Muscle of back (tissue), 11 donors: ENCODE data around the gene HYAL3. TPM values are rescaled to one million over a fixed set of nuclear protein-coding genes. Genes with fewer than 3 reads are reported as not detected.
"Not testable (repeated sequence)": the region's sequence is repeated elsewhere in the genome, so short reads cannot be mapped to it uniquely, and the experiment has no call there.

ENCODE experiments used
- DNase-seq, 3 donors: peaks; one replicate each; pipeline versions ENCODE4 v3.0.0 to v3.0.0-alpha.2; 2013
- polyA plus RNA-seq, 10 donors: library from polyadenylated mRNA; unstranded; fragments of 120-200 nt; gene quantifications; one replicate each; pipeline ENCODE4 v1.2.1, GENCODE V29; 2013; ENCODE audit not compliant: insufficient read length in 10 of 10

The HYAL3 gene
- polyA plus RNA-seq, 10 donors: 1.2 to 2.4 (median 1.9) TPM

- no peak for DNase-seq
Observed at GRCh38 chr3:50314816-50315215, 15.6 kb upstream of the HYAL3 start.

- no peak for DNase-seq
Observed at GRCh38 chr3:50314342-50314741, 15.1 kb upstream of the HYAL3 start.

DNA sequence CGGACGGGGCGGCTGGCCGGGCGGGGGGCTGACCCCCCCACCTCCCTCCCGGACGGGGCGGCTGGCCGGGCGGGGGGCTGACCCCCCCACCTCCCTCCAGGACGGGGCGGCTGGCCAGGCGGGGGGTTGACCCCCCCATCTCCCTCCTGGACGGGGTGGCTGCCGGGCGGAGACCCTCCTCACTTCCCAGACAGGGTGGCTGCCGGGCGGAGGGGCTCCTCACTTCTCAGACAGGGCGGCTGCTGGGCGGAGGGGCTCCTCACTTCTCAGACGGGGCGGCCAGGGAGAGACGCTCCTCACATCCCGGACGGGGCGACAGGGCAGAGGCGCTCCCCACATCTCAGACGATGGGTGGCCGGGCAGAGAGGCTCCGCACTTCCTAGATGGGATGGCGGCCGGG lies 12.8 kb upstream of the HYAL3 start:
- DNase-seq: not testable (repeated sequence)

- DNase-seq: no peak
Observed at GRCh38 chr3:50304601-50305000, 5.4 kb upstream of the HYAL3 start.

DNA sequence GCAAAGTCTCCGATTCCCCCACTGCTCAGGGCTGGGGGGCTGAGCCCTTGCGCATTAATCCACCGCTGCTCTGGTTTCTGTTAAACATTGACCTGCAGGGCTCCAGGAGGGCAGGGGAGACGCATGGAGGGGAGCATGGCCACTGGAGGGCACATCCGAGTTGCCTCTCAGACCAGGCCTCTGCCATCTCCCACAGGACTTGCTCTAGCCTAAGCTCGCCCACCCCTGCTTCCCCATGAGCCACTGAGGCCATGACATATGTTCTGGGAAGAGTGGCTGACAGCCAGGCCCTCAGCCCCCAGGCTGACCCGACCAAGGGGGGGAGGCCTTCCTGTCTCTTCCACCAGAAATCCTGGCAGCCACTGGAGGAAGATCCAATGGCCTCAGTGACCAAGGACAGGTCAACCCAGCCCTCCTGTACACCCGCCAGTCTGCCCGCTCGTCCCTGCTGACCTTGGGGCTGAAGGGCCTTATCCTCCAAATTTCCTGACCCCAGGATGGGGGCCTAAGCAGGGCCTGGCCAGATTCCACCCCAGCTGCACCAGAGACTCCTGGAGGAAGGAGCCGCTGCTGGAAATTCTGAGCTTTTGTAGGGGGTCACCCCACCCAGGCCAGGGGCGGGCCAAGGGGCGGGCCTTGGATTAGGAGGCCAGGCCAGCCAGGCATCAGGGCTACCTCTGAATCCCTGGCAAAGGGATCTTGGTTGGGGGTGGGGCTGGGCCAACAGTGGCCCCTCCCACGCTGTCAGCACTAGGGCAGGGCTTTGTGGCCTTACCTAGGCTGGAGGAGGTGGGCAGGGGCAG lies 4.0 kb upstream of the HYAL3 start, which contains the start of gene HYAL1:
HYAL1 (minus strand) TSS at position 562 of the 803 bp plus-strand sequence. CDS start 618 bp downstream, outside the sequence.
- peak in 1 of 3 donors; percentile 89 for DNase-seq

DNA sequence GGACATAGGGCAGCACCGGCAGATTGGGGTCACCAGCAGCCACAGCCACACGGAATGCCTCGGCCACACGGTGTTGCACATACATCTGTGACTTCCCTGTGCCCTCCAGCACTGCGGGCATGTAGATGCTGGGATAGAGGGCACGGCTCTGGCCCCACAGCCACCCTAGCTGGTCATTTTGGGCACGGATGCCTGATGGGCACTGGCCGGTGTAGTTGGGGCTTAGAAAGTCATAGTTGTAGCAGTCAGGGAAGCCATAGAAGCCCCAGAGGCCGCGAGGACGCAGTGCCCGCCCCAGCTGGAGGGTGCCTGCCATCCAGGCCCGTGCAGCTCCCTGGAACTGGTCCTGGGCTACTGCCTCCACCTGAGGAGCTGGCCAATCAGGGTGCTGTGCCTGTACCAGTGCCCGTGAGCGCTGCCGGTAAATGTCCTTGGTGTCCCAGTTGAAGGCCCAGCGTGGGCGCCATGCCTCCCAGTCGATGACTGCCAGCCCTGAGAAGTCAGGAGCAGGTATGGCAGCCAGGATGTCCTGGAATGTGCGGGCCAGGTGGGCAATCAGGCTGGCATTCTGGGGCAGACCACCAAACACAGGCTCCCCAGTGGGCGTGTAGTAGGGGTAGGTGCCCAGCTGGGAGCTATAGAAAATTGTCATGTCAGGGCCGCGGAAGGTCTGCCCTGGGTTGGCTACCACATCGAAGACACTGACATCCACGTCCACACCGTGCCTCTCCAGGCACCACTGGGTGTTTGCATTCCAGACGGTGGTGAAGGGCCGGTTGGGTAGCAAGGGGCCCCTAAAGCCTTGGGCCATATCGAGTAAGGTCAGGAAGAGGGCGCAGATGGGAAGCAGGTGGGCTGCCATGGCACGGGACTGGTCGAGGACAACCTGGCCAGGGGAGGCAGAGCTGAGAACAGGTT lies 3.1 kb upstream of the HYAL3 start:
- no peak for DNase-seq

GRCh38 chr3:50300681-50301254 lies 1.6 kb upstream of the HYAL3 start:
- no peak for DNase-seq

- DNase-seq: peak in 1 of 3 donors; percentile 69
Observed at GRCh38 chr3:50299929-50300680, 900 bp upstream of the HYAL3 start.

DNA sequence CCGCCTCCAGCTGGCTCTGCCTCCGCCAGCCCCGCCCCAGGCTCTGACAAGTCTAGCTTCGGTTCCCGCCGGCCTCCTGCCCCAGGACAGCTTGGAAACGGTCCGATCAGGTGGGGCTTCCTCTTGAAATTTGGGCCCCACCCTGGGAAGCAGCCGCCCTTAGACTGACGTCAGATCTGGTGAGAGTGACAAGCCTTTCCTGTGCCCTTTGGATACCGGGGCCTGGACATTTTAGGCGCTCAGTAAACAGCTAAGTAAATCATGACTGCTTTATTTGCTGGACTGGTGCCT lies 378 bp upstream of the HYAL3 start:
- no peak for DNase-seq

GRCh38 chr3:50297896-50298725 lies 1.1 kb downstream of the HYAL3 start:
- peak in 1 of 3 donors; percentile 24 for DNase-seq

DNA sequence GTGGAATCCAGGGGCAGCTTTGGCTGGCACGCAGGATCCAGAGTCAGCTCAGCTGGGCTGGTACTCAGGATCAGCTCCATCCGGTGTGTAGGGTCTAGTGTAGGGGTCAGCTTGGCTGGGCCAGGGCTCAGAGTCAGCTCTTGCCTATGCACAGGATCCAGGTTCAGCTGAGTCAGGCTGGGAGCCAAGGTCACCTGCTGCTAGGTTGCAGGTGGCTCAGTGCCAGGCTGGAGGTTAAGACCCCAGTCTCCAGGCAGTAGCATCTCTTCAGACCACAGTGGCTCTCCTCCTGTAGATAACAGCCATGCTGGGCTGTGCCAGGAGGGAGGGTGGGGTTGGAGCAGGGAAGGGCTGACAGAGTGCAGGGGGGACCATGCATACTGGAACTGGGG lies 1.8 kb downstream of the HYAL3 start:
- peak in 1 of 3 donors; percentile 25 for DNase-seq

GRCh38 chr3:50296721-50297383 lies 2.4 kb downstream of the HYAL3 start:
- no peak for DNase-seq

DNA sequence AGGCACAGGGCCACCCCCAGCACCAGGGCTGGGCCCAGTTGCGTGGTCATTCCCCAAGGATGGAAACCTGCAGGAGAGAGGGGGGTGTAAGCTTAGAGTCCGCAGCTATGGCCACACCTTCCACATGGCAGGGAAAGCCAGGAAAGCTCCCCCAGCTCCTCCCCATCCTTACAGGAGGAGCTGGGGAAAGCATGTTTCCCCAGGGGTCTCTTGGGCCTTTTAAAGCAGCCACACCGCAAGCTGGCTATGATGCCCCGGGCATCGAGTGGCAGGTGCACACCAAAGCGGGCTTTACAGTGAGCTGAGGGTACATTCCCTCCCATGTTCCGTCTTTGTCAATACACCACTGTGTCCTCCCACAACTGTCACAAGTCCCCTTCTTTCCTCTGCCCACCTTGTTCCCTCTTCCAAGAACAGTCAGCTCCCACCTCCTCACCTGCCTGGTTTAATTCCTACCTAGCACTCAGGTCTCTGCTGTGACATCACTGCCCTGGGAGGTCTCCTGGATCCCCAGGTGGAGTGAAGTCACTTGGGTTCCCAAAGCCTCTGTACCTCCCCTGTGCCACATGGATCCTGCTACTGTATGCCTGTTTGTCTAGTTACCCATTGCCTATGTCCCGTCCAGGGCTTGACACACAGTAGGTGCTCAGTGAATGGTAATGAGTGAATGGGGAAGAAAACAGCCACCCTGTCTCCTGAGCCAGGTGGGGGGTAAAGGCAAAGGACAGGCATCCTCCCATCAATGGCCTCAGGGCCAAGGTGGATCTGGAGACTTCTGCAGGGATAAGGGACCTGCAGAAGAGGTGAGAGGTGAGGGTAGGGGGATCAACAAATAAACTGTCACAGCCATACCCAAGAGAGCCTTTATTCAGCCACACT lies 3.4 kb downstream of the HYAL3 start:
- DNase-seq: no peak

- DNase-seq: no peak
Observed at GRCh38 chr3:50294492-50295403, 4.5 kb downstream of the HYAL3 start.

DNA sequence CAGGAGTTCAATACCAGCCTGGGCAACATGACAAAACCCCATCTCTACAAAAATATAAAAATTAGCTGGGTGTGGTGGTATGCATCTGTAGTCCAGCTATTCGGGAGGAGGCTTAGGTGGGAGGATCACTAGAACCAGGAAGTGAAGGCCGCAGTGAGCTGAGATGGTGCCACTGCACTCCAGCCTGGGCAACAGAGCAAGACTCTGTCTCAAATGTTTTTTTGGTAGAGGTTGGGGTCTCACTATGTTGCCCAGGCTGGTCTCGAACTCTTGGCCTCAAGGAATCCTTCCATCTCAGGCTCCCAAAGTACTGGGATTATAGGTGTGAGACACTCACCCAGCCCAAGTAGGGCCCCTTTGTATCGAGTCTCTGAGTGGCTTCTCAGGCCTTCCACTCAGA lies 5.1 kb downstream of the HYAL3 start:
- no peak for DNase-seq

GRCh38 chr3:50293079-50293801 lies 6.0 kb downstream of the HYAL3 start:
- no peak for DNase-seq
